M059J (cell line): ENCODE results near the gene IGFBP2. TPM values are rescaled to one million over a fixed set of nuclear protein-coding genes. Genes with fewer than 3 reads are reported as not detected.
A peak's percentile ranks its signal among the peaks of the same experiment; 100 is the strongest.

Experiments used
- DNase-seq: peaks from one replicate; pipeline ENCODE4 v3.0.0-alpha.2; 2012; ENCODE audit warnings: low read depth
- total RNA-seq: library from RNA; depleted of rRNA; stranded (reverse); fragments of >200 nt; shearing (Covaris generic); gene quantifications from 2 replicates; pipeline ENCODE4 v1.2.3, GENCODE V29; 2014; rRNA removed

IGFBP2 gene
- total RNA-seq, result 7.6 and 12.6 TPM in 2 replicates

- no peak for DNase-seq
Measured at GRCh38 chr2:216632952-216633615, at the start of gene IGFBP2. Gene IGFBP2 (plus strand): TSS chr2:216633420. CDS start chr2:216633524, 104 bp downstream.

- DNase-seq, result no peak
Measured at GRCh38 chr2:216583606-216584005, 49.6 kb upstream of the IGFBP2 start.

- no peak for DNase-seq
Measured at GRCh38 chr2:216584112-216584511, 49.1 kb upstream of the IGFBP2 start.

- no peak for DNase-seq
Measured at GRCh38 chr2:216585441-216585840, 47.8 kb upstream of the IGFBP2 start.

GRCh38 chr2:216588861-216589710 lies 44.1 kb upstream of the IGFBP2 start:
- DNase-seq, result no peak

GRCh38 chr2:216589791-216590190 lies 43.4 kb upstream of the IGFBP2 start:
- DNase-seq, result no peak

GRCh38 chr2:216590780-216591179 lies 42.4 kb upstream of the IGFBP2 start:
- DNase-seq, result peak; percentile 8

GRCh38 chr2:216591480-216591879 lies 41.7 kb upstream of the IGFBP2 start:
- DNase-seq, result no peak

- no peak for DNase-seq
Measured at GRCh38 chr2:216594081-216594480, 39.1 kb upstream of the IGFBP2 start.

- DNase-seq, result peak; percentile 79
Measured at GRCh38 chr2:216596236-216596979, 36.8 kb upstream of the IGFBP2 start.

GRCh38 chr2:216596980-216597509 lies 36.2 kb upstream of the IGFBP2 start:
- peak; percentile 77 for DNase-seq

GRCh38 chr2:216597825-216598224 lies 35.4 kb upstream of the IGFBP2 start:
- peak; percentile 13 for DNase-seq

GRCh38 chr2:216601632-216602409 lies 31.4 kb upstream of the IGFBP2 start:
- no peak for DNase-seq

GRCh38 chr2:216603010-216603883 lies 30.0 kb upstream of the IGFBP2 start:
- DNase-seq, result no peak

- DNase-seq, result no peak
Measured at GRCh38 chr2:216603884-216604245, 29.4 kb upstream of the IGFBP2 start.

- DNase-seq, result no peak
Measured at GRCh38 chr2:216604458-216604857, 28.8 kb upstream of the IGFBP2 start.

GRCh38 chr2:216606551-216607276 lies 26.5 kb upstream of the IGFBP2 start:
- DNase-seq, result peak; percentile 27

- DNase-seq, result no peak
Measured at GRCh38 chr2:216607277-216607560, 26.0 kb upstream of the IGFBP2 start.

- no peak for DNase-seq
Measured at GRCh38 chr2:216608525-216608924, 24.7 kb upstream of the IGFBP2 start.
